ENCODE data around the gene ABTB2.

Gene ABTB2

DNA sequence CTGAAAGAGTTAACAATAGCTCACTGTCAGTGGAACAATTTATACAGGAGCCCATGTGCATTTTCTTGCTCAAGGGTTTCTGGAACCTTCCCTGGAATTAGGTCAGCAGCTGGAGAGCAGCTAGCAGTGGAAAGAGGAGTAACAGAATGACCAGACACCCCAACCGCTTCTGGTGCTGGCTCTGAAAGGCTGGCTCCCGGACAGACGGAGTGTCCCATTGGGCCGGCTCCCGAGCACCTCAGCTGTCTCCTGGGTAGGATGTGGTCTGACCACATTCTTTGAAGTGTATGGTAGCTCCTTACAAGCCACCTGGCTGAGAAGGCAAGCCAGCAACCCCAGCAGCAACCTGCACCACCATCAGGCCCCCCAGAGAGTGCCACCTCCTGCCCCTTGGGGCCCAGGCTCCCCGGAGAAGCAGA, 44.7 kb downstream of the ABTB2 start:
- peak; percentile 8 for DNase-seq

DNA sequence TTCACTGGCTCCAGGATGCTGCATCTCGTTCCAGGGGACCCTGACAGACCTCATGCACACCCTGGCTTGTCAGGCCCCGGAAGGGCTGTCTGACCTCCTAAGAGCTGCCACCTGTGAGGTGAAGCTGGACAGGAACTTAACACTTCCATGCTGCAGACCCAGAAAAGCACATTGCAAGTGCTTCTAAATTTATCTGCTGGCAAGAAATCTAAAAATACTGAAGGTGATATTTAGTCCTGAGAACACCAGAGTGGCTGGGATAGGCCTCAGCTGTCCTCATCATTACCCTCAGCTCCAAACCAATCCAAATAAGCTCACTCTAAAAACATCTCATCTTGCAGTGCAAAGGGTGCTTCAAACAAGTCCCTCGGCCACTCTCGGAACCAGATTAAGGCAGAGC, 46.7 kb downstream of the ABTB2 start:
- DNase-seq: no peak

DNA sequence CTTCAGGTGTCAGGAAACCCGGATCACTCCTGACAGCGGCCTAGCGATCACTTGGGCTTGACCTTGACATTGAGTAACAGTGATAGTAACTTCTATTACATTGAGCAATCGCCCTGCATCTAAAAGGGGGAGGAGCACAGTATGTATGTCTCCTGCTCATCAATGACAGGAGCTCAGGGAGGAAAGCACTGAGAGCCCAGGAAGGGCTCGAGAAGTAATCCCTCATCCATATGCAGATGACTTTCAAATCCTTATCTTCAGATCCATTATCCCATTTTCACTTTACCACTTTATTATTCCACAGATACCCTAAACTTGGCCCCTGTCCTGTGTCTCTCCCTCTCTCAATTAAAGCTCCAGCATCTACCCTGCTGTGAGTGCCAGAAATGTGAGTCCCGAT, 47.8 kb downstream of the ABTB2 start:
- DNase-seq: no peak

DNA sequence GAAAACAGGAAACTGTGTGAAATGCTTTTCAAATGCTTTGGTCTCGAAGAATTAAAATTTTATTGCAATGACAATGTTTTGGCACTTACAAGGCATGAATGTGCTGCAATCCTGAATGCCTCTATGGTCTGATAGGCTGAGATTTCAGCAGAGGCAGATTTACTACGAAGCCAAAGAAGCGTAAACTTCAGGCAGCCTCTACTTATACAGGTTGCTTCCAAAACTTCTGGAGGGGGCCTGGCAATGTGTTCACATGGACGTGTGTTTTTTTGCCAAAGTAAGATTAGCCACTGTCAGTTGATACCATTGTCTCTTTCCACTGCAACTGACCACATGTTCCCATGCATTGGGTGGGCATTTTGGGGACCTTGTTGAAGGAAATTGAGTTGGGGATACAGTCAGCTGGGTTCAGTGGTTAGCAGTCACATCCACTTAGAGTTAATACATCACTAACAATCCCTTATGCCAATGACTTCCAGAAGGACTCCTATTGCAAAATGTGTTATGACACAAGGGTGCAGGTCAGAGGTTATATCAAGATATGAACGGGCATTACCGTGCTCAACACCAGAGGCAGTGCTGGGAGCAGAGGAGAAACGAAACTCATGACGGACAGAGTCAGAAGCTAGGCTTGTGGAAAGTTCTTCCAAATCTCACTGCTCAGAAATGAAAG, 48.8 kb downstream of the ABTB2 start:
- no peak for DNase-seq

DNA sequence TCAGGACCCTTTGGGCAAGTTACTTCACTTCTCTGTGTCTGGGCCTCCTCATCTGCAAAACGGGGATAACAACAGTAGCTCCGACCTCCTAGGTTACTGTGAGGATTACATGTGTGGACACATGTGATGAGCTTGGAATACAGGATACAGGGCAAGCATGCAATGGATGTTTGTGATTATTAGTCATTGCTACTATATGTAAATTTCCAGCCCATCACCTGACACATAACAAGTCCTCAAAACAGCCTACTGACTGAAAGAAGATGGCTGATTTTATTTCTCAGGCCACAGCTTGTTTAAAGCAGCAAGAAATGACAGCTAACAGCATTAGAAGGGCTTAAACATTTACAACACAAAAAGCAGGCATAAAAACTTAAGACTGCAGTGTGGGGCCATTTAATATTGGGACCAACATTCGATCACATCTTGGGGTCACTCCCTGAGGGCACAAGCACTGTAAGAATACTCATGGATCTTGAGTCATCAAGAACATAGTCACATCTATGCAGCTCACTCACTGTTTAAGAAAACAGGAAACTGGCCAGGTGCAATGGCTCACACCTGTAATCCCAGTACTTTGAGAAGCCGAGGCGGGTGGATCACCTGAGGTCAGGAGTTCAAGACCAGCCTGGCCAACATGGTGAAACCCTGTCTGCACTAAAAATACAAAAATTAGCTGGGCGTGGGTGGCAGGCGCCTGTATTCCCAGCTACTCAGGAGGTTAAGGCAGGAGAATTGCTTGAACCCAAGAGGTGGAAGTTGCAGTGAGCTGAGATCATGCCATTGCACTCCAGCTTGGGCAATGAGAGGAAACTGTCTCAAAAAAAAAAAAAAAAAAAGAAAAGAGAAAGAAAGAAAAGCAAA, 49.5 kb downstream of the ABTB2 start:
- no peak for DNase-seq

DNA sequence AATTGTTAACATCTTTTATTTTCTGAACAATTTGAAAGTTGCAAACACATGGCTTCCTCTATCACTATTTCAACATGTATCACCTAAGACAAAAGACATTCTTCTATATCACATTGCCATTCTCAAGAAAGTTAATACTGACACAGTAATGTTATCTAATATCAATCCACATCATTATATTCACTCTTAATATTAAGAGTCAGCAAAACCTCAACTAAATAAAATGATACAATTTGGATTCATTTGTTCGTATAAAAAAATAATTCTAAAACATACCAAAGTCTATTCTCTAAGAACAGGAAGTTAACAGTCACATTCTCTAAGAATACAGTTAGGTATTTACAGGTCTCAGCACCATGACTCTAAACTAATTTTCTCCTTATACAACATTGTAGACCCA, 52.0 kb downstream of the ABTB2 start:
- no peak for DNase-seq

DNA sequence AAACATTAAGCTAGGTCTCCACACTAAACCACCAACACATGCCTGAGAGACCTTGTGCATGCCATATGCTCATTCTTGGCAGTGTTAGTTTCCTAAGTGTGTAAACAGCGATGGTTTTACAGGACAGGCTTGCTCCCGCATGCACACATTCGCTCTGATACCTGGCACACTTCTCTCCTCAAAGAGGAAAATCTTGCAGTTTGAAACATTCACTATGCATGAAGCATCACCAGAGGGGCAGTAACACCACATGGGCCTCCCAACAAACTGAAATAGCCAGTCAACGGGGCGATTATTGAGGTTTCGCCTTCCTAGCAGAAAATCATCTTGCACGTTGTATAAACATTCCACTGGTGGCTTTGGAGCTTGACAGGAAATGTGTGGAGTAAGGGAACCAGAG, 52.6 kb downstream of the ABTB2 start:
- DNase-seq: no peak

DNA sequence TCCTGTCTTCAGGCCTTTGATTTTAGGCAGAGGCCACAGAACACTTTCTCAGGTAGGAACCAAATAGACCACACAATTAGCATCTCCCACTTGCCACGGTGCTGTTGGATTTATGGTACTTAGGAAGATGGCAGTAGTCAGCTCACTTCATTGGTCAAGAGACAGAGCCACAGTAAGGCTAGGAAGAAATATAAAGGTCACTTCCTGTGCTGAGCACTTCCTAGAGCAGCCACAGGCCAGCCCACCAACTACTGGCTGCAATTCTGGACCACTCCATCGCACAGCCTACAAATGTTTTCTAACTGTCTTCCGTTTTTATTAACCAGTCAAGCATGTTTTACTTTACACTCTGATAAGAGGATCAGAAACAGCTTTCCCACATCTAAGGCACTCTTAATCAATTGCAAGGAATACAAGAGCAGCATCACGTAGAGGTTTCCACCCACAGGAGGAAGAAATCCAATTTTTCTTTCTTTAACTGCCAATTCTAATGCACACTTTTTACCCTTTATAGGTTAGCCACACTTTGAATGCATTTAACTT, 54.7 kb downstream of the ABTB2 start:
- DNase-seq: no peak

DNA sequence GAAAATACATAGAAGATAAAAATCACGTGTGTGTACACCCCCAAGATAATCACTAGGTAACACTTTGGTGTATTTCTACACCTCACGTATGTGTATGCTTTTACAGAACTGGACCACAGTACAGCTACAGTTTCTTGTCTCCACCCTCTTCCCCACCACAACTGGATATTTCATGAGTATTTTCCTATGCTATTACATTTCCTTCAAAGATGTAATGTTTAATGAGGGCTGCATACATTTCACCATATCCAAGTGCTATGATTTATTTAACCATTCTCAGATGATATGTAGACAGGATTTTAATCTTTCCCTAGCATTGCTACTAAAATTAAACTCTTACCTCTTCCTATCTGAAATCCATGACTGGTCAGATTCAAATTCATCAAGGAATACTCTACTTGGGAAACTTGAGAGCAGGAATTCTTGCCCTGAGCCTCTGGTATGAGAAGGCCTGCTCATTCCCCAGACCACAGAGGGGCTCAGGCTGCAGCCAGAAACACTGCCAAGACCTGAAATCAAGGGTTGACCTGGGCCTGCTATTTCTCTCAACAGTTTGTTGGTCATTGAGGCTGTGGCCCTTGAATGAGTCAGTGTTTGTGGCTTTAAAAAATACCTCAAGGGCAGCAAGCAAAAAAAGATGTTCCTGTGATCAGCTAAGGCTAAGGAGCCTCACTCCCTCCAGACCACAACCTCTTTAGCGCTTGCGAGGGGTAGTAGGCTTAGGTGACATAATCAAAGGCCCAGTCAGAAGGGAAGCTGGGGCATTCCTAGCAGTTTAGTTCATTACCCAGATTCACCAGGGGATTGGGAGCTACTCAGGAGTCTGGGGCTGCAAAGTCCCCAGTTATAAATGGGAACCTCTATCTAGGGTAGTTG, 55.5 kb downstream of the ABTB2 start:
- DNase-seq: no peak

DNA sequence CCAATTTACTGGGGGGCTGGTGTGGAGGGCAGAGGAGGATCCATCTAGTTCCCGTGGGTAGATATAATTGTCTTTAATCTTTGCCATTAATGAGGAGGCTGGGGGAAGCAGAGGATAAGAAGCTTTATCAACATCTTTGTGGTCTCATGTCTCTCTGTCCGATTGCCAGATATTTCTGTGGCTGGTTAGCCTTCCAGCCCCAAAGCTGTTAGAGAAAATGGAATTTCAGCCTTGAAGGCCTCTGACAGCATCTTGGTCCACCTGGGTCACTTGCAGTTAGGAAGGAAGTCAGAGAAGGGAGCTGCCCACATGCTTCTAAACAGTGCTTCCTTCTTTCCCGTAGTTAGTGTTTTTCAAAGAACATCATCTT, 56.9 kb downstream of the ABTB2 start:
- no peak for DNase-seq

DNA sequence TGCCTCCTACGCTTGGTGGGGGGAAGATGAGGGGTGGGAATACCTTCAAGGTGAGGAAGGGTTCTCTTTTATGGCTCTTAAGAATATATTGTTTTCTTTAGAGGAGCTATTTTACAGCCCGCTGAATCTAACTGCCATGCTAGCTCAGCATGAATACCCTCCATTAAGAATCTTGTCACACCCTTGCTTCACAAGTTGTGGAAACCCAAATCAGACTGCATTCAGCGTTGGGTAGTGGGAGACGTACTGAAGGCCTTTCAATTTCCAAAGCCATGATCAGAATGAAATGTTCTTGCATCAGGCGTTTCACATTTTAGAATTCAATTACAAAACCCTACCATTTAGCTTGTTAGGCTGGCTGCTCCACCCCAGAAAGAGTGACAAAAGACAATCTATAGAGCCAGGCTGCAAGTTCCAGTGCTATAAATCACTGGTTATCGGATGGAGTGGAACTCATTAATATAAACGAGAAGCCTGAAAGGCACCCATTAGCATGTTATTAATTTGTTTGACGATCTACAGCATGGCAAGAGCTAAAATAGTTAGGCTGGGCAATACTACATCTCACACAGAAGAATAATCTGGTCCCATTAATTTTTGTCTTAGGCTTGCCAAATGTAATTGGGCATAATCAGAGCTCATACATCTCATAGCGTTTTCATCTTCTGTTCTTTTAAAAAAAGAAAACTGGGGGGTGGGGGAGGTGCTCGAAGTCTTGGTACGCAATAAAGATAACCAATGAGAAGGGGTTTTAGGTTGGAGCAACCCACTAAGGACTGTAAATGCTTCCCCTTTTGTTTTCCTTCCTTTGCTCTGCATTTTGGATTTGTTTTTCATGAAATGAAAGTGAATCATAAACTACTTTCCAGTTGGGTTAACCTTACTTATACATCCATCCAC, 57.5 kb downstream of the ABTB2 start:
- no peak for DNase-seq

DNA sequence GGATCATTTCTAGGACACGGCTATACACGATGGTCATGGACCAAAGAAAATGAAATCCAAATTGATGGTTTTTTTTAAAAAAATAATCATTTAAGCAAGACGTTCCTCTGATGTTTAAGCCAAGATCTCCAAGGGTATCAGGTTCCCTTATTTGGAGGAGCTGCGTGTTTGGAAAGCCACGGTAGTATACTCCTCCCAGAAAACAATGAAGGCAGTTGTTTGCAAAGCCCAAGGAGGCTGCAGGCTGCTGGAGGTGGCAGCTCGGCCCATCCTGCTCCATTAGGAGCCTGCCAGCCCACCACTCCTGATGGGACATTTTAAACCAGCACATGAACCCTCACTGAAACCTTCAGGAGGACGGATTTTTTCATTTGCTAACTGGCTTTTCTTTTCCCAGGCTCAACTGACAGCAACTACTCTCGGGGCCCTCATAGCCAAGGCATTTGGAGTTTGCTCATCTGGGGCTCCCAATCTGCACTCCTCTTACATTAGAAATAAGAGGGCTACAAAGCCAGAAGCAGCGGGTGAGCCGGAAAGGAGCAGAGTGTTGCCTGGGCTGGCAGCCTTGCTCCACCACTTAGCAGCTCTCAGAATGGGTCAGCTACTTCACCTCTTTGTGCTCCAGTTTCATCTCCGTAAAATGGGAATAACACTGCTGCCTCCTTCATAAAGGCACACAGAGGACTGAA, 58.4 kb downstream of the ABTB2 start:
- DNase-seq: no peak

DNA sequence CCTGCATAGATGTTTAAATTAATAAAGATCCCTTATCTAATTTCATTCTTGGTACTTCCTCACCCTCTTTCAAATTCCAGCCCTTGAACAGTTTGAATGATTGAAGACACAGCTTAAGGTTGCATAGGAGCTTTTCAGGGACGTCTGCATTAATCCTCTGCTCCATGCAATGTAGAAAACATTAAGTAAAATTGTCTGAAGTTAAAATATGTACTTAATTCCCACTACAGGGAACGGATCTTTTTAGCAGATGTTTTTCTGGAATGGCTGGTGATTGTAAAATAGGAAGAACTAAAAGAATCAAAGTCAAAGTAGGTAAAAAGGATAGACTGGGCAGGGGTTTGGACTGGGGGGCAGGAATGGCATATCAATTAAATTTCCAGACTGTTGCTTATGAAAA, 58.9 kb downstream of the ABTB2 start:
- DNase-seq: no peak

DNA sequence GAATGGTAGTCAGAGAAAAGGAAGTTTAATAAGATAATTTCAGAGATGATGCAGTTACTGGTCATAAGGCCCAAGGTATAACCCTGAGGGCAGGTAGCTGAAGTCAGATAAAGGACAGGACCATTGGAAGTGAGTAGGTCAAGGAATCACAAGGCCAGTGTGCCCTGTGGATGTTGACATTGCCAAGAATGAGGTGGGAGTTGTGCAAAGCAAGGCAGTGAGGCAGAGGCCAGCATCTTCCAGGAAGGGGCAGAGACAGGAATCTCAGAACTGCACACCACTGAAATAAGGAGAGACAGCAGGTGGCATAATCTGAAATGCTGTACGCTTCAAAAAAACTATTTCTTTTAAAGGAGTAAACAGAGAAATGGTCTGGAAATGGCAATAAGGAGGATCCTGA, 61.4 kb downstream of the ABTB2 start:
- no peak for DNase-seq

DNA sequence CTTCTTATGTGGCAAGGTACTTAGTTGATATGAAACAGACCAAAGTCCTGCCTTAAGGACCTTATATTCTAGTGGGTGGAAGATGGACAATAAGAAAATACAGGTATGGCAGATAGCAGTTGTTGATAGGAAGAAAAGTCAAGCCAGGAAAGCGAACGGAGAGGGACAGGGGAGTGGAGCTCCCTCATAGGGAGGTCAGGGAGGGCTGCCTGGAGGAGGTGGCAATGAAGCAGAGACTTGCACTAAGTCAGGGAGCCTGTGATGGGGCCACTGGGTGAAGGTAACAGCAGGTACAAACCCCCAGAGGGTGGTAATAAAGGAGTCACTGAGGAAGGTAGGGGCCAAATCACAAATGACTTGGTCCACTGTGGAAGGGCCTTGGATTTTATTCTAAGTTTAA, 65.3 kb downstream of the ABTB2 start:
- DNase-seq: no peak

DNA sequence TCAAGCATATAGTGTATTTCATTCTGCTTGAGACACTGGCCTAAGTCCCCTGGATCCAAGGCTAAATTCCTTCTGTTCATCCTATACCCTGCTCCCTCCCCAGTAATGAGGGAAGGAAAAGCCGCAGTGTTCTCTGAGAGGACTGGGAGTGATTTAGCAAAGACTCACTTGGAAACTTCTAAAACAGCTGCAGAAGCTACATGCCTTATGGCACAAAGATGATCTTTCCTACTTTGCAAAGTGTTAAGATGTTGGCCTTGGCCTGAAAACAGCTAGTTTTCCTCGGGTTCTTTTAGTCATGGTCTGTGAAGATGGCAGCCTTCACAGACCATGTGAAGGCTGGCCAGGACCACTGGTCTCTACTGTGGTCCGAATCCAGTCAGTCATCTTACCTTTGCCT, 65.7 kb downstream of the ABTB2 start:
- DNase-seq: no peak

DNA sequence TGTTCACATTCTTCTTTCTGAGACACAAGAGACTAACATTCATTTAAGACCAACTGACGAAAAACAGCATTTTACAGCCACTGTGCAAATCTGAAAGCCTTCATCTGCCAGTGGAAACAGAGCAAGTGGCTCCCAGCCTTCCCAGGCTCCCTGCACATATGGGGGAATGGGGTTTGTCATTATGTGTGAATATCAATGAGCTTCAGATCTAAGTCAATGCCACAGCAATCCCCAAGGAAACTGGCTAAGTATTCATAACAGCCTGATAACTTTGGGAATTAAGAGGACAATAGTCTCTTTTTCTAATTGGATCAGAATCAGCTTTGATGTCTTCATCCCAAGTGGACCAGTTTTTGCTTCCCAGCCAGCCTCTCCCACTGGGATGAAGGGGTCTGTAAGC, 66.9 kb downstream of the ABTB2 start:
- DNase-seq: no peak

DNA sequence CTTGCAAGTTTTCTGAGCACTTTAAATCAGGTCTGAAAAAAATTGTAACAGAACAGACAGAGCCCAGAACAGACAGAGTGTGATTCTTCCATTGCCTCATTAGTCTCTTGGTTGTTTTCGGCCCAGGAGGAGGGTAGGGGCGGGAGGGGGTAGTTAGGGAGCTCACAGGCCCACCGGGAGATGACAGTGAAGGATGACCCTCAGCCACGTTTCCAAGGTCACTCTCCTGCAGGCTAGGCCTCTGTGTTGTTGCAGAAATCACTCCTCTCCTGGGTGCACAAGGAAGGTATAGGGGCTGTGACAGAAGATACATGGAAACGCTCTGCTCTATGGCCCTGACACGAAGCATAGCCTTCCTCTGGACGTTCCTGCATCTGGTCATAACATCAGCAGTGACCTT, 69.3 kb downstream of the ABTB2 start:
- no peak for DNase-seq

DNA sequence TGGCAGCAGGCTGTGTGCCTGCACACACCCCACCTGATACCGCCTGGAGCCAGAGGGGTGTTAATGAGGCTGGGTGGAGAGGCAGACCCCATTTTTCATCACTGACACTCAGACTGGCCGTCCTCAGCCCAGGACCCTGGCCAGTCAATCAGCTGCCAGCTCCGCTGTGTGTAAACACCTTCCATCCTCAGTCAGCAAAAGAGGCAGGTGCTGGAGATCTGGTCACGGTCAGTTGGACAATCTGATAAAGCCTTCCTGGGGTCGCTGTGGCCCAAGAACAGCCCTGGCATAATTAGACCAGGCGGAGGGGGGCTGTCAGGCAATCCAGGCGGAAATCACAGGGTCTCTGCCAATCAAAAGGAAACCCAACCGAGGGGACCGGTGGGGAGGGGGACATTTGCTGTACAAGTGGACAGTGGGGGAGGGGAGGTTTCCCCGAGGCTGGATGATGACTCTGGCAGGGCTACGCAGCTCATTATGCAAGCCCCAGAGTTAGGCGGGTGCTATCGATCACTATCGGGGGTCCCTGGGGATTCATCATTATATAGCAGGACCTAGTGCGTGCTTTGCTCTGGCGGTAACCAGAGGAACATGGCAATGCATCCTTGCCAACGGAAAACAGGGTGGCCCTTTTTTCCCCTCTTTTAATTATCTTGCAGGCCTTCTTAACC, 72.9 kb downstream of the ABTB2 start:
- no peak for DNase-seq

DNA sequence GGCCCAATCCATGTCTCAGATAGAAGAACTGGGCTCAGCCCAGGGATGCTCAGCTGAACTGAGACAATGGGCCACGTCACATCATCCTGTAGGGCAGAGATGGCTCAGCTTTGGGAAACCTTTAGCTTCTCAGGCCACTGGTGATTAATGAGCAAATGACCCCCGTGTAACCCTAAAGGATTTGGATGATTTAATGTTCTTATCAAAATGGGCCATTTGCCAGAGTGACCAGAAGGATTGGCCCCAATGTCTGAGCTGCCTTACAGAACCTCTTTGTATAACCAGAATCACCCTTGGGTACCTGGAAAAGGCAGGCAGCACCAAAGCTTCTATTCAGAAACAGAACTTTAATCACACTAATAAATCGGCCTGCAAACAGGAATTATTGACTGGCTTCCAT, 73.7 kb downstream of the ABTB2 start:
- DNase-seq: no peak
